T-helper 17 cell (primary cell): ENCODE results near the gene NETO2. TPM values are rescaled to one million over a fixed set of nuclear protein-coding genes. Genes with fewer than 3 reads are reported as not detected.
"Not testable (repeated sequence)": the region's sequence is repeated elsewhere in the genome, so short reads cannot be mapped to it uniquely, and the experiment has no call there.

Experiments used
- ATAC-seq: fragments of 150-1000 bp; cut with Tn5 transposase; 2 replicates; pipeline ENCODE4 v1.10.0; 2021; ENCODE audit warnings: mild to moderate bottlenecking, moderate library complexity
- DNase-seq, 3 donors: peaks; one replicate each; pipeline versions ENCODE4 v3.0.0 to v3.0.0-alpha.2; 2020 to 2021
- H3K9me3 ChIP-seq: one replicate; pipeline ENCODE4 v1.7.0; 2013; ENCODE audit warnings: low read length, mild to moderate bottlenecking; ENCODE audit not compliant: control insufficient read depth, poor library complexity, severe bottlenecking
- H3K27ac Mint-ChIP-seq: one replicate; pipeline ENCODE4 v1.8.0; 2022; ENCODE audit warnings: mild to moderate bottlenecking, moderate library complexity, mixed read lengths
- H3K27me3 Mint-ChIP-seq: one replicate; pipeline ENCODE4 v1.8.0; 2022; ENCODE audit warnings: mixed read lengths
- H3K36me3 Mint-ChIP-seq: one replicate; pipeline ENCODE4 v1.8.0; 2022; ENCODE audit warnings: low read depth, mixed read lengths
- H3K4me1 Mint-ChIP-seq: one replicate; pipeline ENCODE4 v1.8.0; 2022; ENCODE audit warnings: mild to moderate bottlenecking, mixed read lengths
- H3K4me3 Mint-ChIP-seq: one replicate; pipeline ENCODE4 v1.8.0; 2022; ENCODE audit warnings: mild to moderate bottlenecking, moderate library complexity, mixed read lengths
- total RNA-seq, 4 donors: library from RNA in 2 of 4; stranded (reverse) in 2 of 4; gene quantifications; one replicate each; pipeline ENCODE4 v1.2.3 and lab custom pipeline; 2022 to 2026

Gene NETO2
- 1 to 10 TPM; 5.3 to 5.8 TPM for total RNA-seq
- 8.1 to 31.3 reads per million in 2 donors for total RNA-seq (lab: John Stamatoyannopoulos, UW)

GRCh38 chr16:47143677-47144558 is at the start of gene NETO2:
TSS of gene NETO2 (minus strand) at chr16:47143945. CDS start at chr16:47143612, 333 bp downstream.
- Mint-ChIP-seq H3K27ac (peak within 1 kb of the TSS; percentile 84), H3K4me3 (peak within 1 kb of the TSS; percentile 94), H3K27me3 (peaks cover 9% of the 10 kb centered on the region), H3K36me3 (no peaks in the 10 kb centered on the region), H3K4me1 (peaks cover 22% of the 10 kb centered on the region)
- DNase-seq (peak; percentile 63 to 71 (median 64)), ATAC-seq (peak; percentile 75)
- H3K9me3 ChIP-seq: no peaks in the 10 kb centered on the region

GRCh38 chr16:47182318-47182717 is 38.6 kb upstream of the NETO2 start:
- Mint-ChIP-seq H3K27me3 (no peaks in the 10 kb centered on the region), H3K4me1 (no peaks in the 10 kb centered on the region), H3K4me3 (no peak overlapping the region), H3K36me3 (peaks cover 3% of the 10 kb centered on the region), H3K27ac (no peak overlapping the region)
- ATAC-seq: no peak
- no peaks in the 10 kb centered on the region for H3K9me3 ChIP-seq
- no peak for DNase-seq

GRCh38 chr16:47181066-47181465 is 37.3 kb upstream of the NETO2 start:
- not testable (repeated sequence) for H3K36me3 Mint-ChIP-seq, H3K4me1 Mint-ChIP-seq, H3K27ac Mint-ChIP-seq, ATAC-seq, H3K27me3 Mint-ChIP-seq, H3K4me3 Mint-ChIP-seq, DNase-seq, H3K9me3 ChIP-seq

- H3K4me1 Mint-ChIP-seq: no peaks in the 10 kb centered on the region
- peaks cover 3% of the 10 kb centered on the region for H3K36me3 Mint-ChIP-seq
- H3K4me3 Mint-ChIP-seq: no peak overlapping the region
- no peaks in the 10 kb centered on the region for H3K27me3 Mint-ChIP-seq
- DNase-seq (no peak), ATAC-seq (no peak)
- no peaks in the 10 kb centered on the region for H3K9me3 ChIP-seq
- no peak overlapping the region for H3K27ac Mint-ChIP-seq
Observed at GRCh38 chr16:47180073-47180472, 36.3 kb upstream of the NETO2 start.

- H3K27ac Mint-ChIP-seq: no peak overlapping the region
- no peak for DNase-seq
- ATAC-seq: no peak
- H3K9me3 ChIP-seq: no peaks in the 10 kb centered on the region
- H3K27me3 Mint-ChIP-seq: no peaks in the 10 kb centered on the region
- peaks cover 4% of the 10 kb centered on the region for H3K36me3 Mint-ChIP-seq
- H3K4me3 Mint-ChIP-seq: no peak overlapping the region
- no peaks in the 10 kb centered on the region for H3K4me1 Mint-ChIP-seq
Observed at GRCh38 chr16:47175152-47175551, 31.4 kb upstream of the NETO2 start.

- Mint-ChIP-seq H3K27me3 (no peaks in the 10 kb centered on the region), H3K36me3 (peaks cover 2% of the 10 kb centered on the region), H3K4me1 (peaks cover 4% of the 10 kb centered on the region), H3K27ac (no peak overlapping the region), H3K4me3 (no peak overlapping the region)
- ATAC-seq (no peak), DNase-seq (no peak)
- no peaks in the 10 kb centered on the region for H3K9me3 ChIP-seq
Observed at GRCh38 chr16:47162670-47163420, 19.1 kb upstream of the NETO2 start.

GRCh38 chr16:47161464-47161863 is 17.7 kb upstream of the NETO2 start:
- DNase-seq: no peak
- Mint-ChIP-seq H3K36me3 (peaks cover 7% of the 10 kb centered on the region), H3K27me3 (no peaks in the 10 kb centered on the region), H3K27ac (no peak overlapping the region), H3K4me3 (no peak overlapping the region), H3K4me1 (peaks cover 2% of the 10 kb centered on the region)
- no peaks in the 10 kb centered on the region for H3K9me3 ChIP-seq
- ATAC-seq: no peak

- no peaks in the 10 kb centered on the region for H3K9me3 ChIP-seq
- no peaks in the 10 kb centered on the region for H3K27me3 Mint-ChIP-seq
- H3K4me1 Mint-ChIP-seq: no peaks in the 10 kb centered on the region
- ATAC-seq (no peak), DNase-seq (no peak)
- no peak overlapping the region for H3K4me3 Mint-ChIP-seq
- peaks cover 9% of the 10 kb centered on the region for H3K36me3 Mint-ChIP-seq
- H3K27ac Mint-ChIP-seq: no peak overlapping the region
Observed at GRCh38 chr16:47160422-47160821, 16.7 kb upstream of the NETO2 start.

- H3K9me3 ChIP-seq: no peaks in the 10 kb centered on the region
- H3K36me3 Mint-ChIP-seq: peaks cover 9% of the 10 kb centered on the region
- no peak overlapping the region for H3K4me3 Mint-ChIP-seq
- H3K4me1 Mint-ChIP-seq: no peaks in the 10 kb centered on the region
- H3K27ac Mint-ChIP-seq: no peak overlapping the region
- H3K27me3 Mint-ChIP-seq: no peaks in the 10 kb centered on the region
- no peak for ATAC-seq
- no peak for DNase-seq
Observed at GRCh38 chr16:47158992-47159391, 15.2 kb upstream of the NETO2 start.

GRCh38 chr16:47156680-47157215 is 13.0 kb upstream of the NETO2 start:
- Mint-ChIP-seq H3K36me3 (peaks cover 13% of the 10 kb centered on the region), H3K4me3 (no peak overlapping the region), H3K4me1 (no peaks in the 10 kb centered on the region), H3K27ac (no peak overlapping the region), H3K27me3 (no peaks in the 10 kb centered on the region)
- no peak for ATAC-seq
- DNase-seq: no peak
- H3K9me3 ChIP-seq: no peaks in the 10 kb centered on the region

- not testable (repeated sequence) for H3K9me3 ChIP-seq, H3K27ac Mint-ChIP-seq, DNase-seq, H3K27me3 Mint-ChIP-seq, H3K4me1 Mint-ChIP-seq, ATAC-seq
- peak overlapping the region; percentile 43 for H3K4me3 Mint-ChIP-seq
- peaks cover 11% of the 10 kb centered on the region for H3K36me3 Mint-ChIP-seq
Observed at GRCh38 chr16:47152501-47152900, 8.8 kb upstream of the NETO2 start.

- H3K27me3 Mint-ChIP-seq: peaks cover 9% of the 10 kb centered on the region
- H3K4me3 Mint-ChIP-seq: no peak overlapping the region
- no peak for DNase-seq
- H3K27ac Mint-ChIP-seq: no peak overlapping the region
- peaks cover 6% of the 10 kb centered on the region for H3K4me1 Mint-ChIP-seq
- H3K9me3 ChIP-seq: peaks cover 2% of the 10 kb centered on the region
- H3K36me3 Mint-ChIP-seq: peaks cover 4% of the 10 kb centered on the region
- ATAC-seq: peak; percentile 51
Observed at GRCh38 chr16:47150067-47150466, 6.3 kb upstream of the NETO2 start.

- Mint-ChIP-seq H3K27ac (no peak overlapping the region), H3K4me3 (peak overlapping the region; percentile 89), H3K4me1 (peaks cover 21% of the 10 kb centered on the region), H3K27me3 (peaks cover 9% of the 10 kb centered on the region), H3K36me3 (no peaks in the 10 kb centered on the region)
- DNase-seq: no peak
- H3K9me3 ChIP-seq: no peaks in the 10 kb centered on the region
- no peak for ATAC-seq
Observed at GRCh38 chr16:47144559-47144877, 773 bp upstream of the NETO2 start.
